ENCODE data around the gene CDH11.

Gene CDH11

DNA sequence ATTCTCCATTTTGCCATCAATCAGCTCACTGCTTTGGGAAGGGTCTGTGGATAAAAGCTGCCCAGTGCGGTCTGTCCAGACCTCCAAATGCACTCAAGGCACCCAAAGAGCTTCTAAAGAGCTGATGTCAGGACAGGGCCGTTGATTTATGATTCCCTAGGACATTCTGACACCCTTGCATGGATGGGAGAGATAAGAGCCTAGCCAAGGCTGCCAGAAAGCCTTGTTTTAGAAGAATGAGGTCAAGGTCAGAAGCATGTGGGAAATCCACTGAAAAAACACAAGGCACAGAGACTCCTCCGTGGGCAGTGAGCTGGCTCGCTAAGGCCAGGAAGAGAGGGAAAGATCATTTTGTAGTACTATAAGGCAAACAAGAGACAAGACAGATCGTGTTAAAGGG, 214.0 kb downstream of the CDH11 start:
- DNase-seq (ENCODE audit: low spot score): no peak

DNA sequence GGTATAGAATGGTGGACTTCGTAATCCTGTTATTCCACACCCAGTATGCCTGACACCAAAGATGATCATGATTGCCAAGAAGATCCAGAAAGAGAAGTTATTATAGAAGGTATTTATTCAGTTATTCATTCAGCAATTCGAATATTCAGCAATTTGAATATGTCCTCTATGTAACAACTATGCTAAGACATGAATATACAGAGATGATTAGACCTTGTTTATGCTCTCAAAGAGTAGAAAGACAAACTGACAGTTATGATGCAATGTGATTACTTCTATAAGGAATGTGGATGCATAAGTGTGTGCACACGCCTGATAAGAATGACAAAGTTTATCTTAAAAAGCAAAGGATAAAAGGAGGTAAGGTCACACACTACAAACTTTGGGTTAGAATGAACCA, 218.1 kb downstream of the CDH11 start:
- no peak for DNase-seq (ENCODE audit: low spot score)

- DNase-seq (ENCODE audit: low spot score): no peak
Measured at GRCh38 chr16:64900517-64900916, 221.3 kb downstream of the CDH11 start.

DNA sequence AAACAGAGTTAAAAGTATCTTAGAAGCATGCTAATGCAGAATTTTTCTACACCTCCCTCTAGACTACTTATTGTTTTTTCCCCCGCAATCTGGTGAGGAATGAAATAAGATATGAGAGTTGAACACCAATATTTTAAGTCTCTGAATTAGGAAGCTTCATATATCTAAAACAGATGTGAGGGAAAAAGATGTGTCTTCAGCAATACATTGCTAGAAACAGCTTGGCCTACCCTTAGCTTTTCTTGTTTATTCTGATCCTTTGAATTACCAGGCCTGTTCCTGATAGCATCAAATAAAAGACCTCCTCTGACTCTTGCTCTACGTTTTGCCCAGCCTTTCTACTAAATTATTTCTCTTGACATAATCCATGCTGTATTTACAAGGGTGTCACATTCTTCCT, 221.8 kb downstream of the CDH11 start:
- no peak for DNase-seq (ENCODE audit: low spot score)

DNA sequence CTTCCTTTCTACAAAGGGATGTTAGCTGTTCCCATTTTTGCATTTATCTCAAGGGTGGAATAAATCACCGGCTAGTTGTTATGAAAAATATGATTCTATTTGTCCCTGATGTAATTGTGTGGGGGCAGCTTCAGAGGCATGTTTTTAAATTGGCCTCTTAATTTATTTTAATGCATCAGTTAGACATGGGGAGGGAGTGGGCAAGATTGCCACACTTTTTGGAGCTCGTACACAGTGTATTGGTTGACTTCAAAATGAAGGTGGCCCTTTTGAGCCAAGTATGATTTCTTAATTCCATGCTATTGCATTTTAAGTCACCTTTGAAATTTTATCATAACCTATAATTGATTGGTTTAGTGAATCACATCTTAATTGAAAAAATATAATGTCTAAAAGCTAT, 223.7 kb downstream of the CDH11 start:
- no peak for DNase-seq (ENCODE audit: low spot score)
